ENCODE results near the gene CDH3.

CDH3 gene

DNA sequence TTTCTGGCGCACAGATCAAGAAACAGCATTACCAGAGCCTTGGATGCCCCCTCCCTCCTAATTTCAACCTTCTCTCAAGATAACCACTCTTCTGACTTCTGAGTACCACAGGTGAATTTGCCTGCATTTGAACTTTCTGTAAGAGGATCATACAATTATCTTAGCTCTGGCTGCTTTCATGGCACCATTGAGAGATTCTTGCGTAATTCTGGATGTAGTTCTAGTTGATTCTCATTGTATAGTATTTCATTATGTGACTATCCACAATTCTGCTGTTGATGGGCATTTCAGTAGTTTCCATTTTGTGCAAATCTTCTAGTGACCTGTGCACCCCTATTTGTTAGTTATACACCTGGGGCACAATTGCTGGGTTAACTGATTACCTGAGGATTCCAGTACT is 7.5 kb downstream of the CDH3 start:
- DNase-seq (ENCODE audit: low read depth) = no peak

DNA sequence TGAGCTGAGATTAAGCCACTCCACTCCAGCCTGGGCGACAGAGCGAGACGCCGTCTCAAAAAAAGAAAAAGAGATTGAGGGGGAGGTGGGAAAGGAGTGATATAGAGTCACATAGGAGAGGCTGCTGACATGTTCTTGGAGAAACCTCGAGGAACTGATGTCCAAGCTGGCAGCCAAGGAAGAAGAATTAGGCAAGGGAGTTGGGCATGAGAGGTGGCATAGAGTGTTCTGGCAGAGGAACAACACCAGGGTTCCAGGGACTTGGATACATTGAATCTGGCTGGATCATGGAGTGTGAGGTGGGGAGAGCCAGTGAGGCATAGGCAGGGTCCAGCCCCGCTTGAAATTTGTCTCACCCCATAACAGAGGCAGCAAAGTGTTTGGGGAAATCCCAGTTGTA is 10.7 kb downstream of the CDH3 start:
- no peak for DNase-seq (ENCODE audit: low read depth)

DNA sequence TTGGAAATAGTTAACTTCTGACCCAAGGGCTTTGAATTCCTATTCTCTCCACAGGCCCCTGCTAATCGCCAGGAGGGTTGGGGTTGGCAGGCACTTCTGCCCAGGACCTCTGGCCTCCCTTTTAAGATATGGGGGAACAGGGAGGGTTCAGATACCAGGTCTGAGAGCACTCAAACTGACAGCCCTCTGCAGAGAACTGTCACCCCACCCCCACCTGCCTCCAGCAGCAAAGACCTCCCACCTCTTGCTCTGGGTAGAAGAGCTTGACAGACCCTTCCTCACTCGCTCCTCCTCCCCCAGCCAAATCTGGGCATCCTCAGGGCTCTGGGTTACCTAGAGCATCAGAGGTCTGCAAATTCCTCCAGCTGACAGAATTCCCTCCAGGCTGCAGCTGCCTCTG is 11.6 kb downstream of the CDH3 start:
- no peak for DNase-seq (ENCODE audit: low read depth)

DNA sequence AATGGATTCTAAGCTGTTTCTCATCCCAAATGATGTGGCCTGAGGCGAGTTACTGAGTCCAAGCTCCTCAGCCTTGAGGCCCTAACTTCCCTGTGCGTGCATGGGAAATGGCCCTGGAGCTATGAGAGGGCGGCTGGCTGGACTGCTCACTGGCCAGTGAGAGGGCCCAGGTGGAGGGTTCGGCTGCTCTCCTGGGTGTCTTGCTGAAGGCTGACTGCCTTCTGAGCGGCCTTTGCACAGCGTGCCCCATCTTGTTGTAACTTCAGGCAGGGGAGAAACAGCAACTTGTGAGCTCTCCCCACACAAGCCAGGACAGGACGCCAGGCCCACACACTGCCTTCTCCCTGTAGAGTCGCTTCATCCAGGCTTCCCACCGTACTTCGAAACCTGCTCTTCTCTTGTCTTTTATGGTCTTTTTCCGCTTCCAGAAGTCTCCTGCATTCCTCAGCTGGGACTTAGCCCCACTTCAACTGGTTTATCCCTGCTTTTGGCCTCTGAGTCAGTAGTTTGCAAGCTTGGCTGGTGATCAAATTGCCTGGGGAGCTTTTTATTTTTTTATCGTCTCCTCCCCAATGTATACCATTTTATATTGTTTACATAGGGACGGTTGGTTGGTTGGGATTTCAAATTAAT is 13.3 kb downstream of the CDH3 start:
- no peak for DNase-seq (ENCODE audit: low read depth)

DNA sequence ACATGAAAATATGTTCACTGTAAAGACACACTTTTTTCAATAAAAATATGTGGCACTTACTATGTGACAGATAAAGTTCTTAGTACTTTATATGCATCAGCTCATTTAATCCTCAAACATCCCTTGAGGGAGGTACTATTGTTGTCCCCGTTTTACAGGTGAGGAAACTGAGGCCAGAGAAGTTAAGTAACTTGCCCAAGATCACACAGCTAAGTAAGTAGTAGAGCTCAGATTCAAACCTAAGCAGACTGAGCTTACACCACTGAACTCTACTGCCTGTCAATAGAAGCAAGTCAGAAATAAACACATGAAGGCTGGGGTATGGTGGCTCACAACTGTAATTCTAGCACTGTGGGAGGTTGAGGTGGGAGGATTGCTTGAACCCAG is 13.9 kb downstream of the CDH3 start:
- DNase-seq (ENCODE audit: low read depth) = no peak

DNA sequence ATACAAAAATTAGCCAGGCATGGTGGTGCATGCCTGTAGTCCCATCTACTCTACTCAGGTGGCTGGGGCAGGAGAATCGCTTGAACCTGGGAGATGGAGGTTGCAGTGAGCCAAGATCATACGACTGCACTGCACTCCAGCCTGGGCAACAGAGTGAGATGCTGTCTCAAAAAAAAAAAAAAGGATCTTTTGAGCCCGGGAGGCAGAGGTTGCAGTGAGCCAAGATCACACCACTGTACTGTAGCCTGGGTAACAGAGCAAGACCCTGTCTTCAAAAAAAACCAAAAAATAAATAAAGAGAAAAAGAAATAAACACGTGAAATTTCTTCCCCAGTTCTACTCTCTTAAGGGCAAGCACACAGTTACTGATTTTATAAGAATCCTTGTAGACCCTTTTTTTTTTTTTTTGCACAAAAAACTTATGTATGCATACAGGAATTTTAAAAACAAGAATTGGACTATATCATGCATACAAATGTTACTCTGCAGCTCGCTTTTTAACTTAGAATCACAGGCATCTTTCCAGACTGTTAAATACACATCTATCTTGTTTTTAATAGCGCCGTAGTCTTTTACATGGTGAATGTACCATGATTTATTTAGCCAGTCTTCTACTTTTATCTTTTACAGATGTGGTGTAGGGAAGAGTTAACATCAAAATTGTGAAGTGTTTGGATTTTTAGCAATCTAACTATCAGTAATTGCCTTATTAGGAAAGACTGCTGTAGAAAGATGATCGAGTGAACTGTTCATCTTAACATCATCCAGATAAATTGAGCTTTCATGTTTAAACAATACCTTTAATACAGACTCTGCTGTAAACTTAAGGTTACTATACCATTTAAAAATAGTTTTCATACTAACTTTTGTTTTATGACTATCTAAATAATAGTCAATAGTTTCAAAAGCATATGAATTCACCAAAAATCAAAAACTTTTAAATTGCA is 14.6 kb downstream of the CDH3 start:
- DNase-seq (ENCODE audit: low read depth) = no peak

DNA sequence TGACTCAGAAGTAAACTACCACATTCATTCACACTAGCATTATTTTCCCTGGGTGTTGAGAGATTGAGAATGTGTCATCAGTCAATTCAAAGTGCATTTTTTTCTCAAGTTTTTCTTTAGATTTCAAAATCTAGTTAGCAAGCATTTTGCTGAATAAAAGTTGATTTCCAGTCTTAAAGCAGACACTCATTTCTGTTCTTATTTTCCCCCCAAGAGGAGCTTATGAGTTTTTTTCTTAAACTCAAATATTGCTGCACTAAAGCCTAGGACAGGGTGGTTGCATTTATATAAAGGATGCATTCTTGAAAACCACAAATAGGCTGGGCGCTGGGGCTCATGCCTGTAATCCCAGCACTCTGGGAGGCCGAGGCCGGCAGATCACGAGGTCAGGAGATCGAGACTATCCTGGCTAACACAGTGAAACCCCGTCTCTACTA is 15.3 kb downstream of the CDH3 start:
- no peak for DNase-seq (ENCODE audit: low read depth)

DNA sequence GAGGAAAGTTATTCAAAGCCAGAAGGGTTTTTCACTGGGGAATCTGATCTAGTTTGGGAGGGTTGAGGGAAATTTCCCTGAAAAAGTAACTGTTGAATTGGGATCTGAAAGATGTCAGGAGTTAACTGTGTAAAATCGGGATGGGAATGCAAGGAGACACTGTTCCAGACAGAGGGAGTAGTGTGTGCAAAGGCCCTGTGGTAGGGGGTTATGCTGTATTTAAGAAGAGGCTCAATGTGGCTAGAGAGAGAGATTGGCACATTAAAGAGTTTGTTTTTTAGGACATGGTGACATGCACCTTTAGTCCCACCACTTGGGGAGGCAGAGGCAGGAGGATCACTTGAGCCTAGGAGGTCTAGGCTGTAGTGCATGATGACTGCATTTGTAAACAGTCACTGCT is 16.9 kb downstream of the CDH3 start:
- no peak for DNase-seq (ENCODE audit: low read depth)

DNA sequence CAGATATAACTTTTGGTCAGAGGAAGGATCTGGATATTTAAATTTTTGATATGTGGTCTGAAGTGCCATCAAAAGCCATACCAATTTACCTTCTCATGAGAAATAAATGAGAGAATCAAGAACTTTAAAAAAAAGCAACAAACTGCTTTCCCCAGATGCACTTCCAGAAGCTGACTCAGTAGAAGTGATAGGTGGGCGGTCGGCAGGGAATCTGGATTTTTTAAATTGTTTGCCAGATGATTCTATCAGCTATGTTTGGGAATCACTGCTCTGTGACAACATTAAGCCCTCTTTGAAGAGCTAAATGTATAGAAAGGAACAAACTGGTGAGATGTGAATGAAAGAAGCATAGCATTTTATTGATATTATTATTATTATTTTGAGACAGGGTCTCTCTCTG is 19.2 kb downstream of the CDH3 start:
- no peak for DNase-seq (ENCODE audit: low read depth)

DNA sequence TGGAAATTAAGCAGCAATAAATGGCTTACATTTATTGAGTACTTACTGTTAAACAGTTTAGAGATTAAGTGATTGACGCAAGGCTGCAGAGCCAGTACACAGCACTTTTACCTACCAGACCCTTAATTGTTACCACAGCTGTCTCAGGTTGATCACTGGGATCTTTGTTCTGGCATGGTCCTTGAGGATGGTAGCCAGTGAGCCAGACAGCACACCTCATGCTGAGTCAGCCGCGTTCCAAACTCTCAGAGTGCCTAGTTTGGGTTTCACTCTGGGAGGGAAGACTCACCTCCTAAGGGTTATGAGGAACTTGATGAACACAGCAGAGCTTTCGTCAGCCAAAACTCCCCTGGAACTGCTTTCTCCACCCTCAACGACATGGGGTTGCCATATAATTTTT is 20.4 kb downstream of the CDH3 start:
- DNase-seq (ENCODE audit: low read depth) = no peak

DNA sequence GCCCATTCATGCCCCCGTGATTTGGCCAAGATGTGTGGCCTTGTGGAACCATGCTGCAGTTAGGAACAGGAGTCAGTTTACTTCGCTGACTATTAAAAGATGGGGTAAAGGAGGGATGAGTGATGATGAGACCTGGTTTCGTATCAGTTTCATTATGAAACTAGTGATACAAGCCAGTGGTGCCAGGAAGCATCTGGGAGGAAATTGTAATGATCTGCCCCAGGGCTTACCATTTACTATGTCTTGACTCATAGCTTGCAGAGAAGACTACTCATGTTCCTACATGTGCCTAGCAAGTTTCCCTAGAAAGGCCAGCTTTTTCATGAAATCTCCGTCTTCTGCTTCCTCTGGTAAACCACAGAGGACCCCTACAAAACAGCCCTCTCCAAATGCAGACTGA is 23.2 kb downstream of the CDH3 start:
- no peak for DNase-seq (ENCODE audit: low read depth)

DNA sequence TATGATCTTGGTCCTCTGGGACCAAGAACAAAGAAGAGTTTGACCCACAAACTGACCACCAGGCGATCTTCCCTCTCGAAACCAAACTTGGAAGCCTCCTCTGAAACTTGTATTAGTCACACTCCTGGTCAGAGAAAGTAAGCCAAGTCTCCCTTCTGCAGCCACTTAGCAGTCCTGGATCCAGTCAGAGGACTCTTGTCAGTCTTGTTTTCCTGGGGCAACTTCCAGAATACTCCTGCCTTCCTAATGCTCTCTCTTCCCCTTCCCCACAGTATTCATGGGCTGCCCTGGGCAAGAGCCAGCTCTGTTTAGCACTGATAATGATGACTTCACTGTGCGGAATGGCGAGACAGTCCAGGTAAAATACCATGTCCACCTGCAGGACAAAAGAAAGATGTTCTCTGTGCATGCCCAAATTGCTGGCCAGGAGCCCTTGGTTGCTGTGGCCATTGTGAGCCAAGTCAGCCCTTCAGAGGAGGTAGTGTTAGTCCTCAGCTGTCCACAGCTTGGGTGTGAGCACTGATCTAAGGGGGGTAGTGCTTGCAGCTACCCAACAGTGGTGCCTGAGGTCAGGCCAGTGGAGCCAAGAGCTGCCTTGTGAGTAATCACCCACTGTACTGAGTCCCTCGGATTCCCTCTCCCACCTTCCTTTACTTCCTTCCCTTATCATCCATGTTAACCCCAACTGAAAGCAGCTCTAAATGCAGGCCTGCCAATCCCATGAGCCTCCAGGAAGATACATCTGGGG is 31.2 kb downstream of the CDH3 start:
- no peak for DNase-seq (ENCODE audit: low read depth)

DNA sequence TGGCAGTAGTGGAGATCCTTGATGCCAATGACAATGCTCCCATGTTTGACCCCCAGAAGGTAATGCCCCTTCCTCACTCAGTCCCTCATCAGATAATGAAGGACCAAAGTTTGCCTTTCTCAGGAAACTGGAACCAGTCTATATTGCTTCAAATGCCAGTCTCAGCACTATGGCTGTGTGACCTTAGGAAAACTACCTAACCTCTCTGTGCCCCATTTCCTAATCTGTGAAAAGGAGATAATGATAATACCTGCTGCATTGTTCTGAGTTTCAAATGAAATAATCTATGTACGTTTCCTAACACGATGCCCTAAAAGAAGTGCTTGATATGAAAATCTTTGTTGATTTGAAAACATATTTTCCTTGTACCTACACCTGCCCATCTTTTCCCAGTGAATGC is 35.9 kb downstream of the CDH3 start:
- no peak for DNase-seq (ENCODE audit: low read depth)

DNA sequence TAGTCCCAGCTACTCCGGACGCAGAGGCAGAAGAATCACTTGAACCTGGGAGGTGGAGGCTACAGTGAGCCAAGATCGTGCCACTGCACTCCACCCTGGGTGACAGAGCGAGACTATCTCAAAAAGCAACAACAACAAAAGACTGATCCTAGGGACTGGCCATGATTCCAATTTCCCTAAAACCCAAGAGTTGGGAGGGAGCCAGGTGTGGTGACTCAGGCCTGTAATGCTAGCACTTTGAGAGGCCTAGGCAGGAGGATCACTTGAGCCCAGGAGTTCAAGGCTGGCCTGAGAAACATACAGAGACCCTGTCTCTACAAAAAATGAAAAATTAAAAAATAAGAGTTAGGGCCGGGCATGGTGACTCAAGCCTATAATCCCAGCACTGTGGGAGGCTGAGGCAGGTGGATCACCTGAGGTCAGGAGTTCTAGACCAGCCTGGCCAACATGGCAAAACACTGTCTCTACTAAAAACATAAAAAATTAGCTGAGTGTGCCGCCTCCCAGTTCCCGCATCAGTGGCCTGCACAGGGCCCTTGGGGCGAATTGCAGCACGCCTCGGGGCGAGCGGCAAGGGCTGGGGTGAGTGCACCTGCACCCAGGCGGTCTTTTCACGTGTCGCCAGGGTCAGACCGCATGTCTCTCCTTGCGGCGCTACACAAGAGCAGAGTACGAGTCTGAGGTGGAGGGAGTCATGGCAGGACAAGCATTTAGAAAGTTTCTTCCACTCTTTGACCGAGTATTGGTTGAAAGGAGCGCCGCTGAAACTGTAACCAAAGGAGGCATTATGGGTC is 40.8 kb downstream of the CDH3 start:
- no peak for DNase-seq (ENCODE audit: low read depth)

DNA sequence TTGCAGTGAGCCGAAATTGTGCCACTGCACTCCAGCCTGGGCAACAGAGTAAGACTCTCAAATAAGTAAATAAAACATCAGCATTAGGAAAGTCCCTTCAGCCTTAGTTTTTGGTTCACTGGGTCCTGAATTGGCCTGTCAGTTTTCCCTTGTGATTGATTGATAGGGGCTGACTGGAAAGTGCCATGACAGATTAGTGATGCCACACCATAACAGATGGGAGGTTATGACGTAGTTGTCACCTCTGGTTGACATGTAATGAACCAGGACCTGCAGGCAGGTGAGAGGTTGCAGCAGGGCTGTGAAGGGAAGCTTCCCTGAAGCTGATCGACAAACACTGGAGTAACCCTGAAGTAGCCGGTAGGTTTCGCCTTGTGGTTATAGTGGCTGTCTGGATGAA is 41.8 kb downstream of the CDH3 start:
- DNase-seq (ENCODE audit: low read depth) = no peak

DNA sequence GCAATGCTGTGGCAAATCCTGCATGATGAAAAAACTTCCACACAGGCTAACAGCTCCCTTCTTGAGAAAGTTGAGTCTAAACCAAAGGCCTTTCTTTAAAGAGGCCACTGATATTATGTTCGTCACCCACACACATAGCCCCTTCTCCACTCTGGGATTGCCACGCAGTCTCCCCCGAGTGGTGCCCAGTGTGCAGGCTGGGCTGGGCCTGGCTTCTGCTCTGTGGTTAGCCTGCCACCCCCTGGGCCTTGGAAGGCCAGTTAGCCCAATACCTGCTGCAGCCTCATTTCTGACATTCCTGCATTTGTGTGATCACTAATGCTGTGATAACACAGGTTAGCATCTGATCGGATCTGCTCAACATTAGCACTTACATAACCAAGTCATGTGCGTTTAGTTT is 44.8 kb downstream of the CDH3 start:
- no peak for DNase-seq (ENCODE audit: low read depth)

DNA sequence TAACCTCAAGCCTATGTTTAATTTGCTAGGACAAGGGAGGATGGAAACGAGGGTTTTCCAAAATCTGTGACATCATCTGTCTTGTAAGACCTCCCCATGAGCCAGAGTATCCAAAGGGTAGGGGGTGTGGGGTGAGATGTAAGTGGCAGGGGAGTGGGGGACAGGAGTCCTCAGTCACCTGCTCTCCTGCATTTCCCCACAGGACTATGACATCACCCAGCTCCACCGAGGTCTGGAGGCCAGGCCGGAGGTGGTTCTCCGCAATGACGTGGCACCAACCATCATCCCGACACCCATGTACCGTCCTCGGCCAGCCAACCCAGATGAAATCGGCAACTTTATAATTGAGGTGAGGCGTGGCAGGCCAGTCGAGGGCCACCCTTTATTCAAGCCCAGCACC is 50.5 kb downstream of the CDH3 start:
- DNase-seq (ENCODE audit: low read depth) = no peak

DNA sequence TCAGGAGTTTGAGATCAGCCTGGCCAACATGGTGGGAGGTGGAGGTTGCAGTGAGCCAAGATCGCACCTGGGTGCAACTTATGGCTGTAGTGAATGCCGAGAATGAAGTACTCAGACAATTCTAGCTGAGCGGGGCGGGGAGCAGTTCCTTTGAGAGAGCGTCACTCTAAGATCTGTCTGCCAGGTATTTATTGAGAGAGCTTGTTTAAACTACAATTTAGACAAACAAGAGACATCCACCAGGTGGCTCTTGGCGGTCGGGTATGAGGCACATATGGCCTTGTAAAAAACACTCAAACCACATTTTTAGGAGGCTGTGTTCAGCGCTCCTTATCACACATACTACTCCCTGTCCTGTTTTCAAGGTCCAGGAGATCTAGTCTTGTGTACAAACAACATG is 51.4 kb downstream of the CDH3 start:
- no peak for DNase-seq (ENCODE audit: low read depth)

DNA sequence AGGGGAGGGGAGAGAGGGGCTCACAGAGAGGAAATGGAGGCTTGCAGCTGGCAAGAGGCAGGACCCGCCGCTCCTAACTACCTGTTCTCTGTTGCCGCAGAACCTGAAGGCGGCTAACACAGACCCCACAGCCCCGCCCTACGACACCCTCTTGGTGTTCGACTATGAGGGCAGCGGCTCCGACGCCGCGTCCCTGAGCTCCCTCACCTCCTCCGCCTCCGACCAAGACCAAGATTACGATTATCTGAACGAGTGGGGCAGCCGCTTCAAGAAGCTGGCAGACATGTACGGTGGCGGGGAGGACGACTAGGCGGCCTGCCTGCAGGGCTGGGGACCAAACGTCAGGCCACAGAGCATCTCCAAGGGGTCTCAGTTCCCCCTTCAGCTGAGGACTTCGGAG is 53.0 kb downstream of the CDH3 start:
- no peak for DNase-seq (ENCODE audit: low read depth)

DNA sequence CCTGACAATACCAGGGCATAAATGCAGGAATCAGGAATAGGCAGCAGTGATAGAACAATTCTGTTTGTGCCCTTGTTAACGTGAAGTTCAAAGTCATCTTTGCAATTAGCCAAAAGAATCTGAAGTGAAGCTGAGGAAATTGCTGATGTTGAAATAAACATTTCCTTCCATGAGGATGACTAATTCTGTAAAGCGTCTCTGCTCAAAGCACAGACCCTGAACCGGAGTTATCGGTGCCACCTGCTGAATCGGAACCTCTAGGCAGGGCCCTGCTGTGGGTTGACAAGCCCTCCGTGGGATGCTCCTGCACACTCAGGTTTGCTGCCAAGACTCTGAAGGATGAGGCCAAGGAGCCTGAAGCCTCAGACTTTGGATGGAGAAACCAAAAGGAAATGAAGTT is 55.0 kb downstream of the CDH3 start:
- no peak for DNase-seq (ENCODE audit: low read depth)

DNA sequence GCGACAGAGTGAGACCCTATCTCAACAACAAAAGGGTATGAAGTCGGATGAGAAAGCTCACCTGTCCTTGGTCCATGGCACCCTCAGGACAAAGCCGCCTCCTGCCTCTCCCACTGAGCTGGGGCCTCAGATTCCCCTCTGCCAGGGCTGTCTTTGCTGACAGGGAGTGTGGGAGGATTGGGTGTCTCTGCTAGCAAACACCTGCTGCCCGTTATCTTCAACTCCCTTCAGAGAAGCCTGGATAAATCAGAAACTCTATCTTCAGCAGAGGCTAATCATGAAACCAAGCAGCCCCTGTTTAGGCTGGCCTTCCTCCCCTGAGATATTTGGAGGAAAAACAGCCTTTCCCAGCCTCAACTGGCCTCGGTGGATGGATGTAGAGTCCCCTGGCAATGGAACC is 55.7 kb downstream of the CDH3 start:
- no peak for DNase-seq (ENCODE audit: low read depth)

DNA sequence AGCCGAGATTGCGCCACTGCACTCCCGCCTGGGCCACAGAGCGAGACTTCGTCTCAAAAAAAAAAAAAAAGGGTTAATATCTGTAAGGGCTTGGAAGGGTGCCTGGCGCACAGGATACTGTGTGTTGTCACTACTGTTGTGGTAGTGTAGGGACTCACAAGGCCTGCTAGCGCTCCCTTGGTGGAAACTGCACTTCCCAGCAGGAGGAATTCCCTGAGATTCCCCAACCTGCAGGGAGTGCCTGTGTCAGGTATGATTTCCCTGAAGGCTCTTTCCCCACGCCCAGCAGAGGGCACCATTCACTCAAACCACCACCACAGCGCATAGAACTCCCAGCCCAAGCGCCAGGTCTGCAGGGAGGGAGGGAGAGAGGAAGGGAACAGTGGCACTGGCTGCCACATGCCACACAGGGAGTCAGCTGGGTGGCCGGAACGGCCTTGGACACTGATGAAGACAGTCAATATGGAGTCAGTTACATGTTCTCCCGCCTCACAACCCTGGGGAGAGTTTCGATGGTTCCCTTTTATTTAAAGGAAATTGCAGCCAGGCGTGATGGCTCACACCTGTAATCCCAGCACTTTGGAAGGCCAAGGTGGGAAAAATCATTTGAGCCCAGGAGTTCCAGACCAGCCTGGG is 59.2 kb downstream of the CDH3 start:
- peak; percentile 5 for DNase-seq (ENCODE audit: low read depth)
